HG03196 (cell line): ENCODE data around the gene PARP12.
"Not testable (repeated sequence)": the region's sequence is repeated elsewhere in the genome, so short reads cannot be mapped to it uniquely, and the experiment has no call there.

Source experiments
- ATAC-seq: cut with Tn5 transposase; IDR thresholded peaks from one replicate; pipeline ENCODE4 v1.9.1; 2021; ENCODE audit not compliant: unreplicated experiment

Gene PARP12

GRCh38 chr7:140062528-140063299, at the start of gene PARP12:
Gene PARP12 (minus strand): TSS chr7:140062951. CDS start chr7:140062847, 104 bp downstream.
- ATAC-seq: peak; percentile 94

GRCh38 chr7:140108777-140109176, 46.0 kb upstream of the PARP12 start:
- ATAC-seq: not testable (repeated sequence)

GRCh38 chr7:140096459-140096858, 33.7 kb upstream of the PARP12 start:
- no peak for ATAC-seq

- no peak for ATAC-seq
Measured at GRCh38 chr7:140093375-140093774, 30.6 kb upstream of the PARP12 start.

DNA sequence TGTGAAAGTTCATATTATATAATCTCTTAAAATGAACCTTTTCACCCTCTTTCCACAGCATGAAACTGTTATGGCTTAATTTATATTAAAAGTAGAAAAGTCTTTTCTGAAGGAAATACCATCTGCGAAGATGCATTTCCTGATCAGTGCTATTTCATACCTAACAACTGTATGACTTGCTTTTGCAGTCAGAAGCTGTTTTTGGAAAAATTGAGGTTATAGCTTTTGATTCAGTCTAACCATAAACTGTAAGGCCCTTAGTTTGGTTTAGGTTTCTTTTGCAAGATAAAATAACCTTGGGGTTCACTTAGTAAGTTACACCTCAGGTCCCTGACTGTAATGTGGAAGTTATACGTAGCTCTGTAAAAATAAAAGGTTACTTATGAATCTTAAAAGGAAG, 22.7 kb upstream of the PARP12 start:
- no peak for ATAC-seq

GRCh38 chr7:140084972-140085371, 22.2 kb upstream of the PARP12 start:
- peak; percentile 90 for ATAC-seq

DNA sequence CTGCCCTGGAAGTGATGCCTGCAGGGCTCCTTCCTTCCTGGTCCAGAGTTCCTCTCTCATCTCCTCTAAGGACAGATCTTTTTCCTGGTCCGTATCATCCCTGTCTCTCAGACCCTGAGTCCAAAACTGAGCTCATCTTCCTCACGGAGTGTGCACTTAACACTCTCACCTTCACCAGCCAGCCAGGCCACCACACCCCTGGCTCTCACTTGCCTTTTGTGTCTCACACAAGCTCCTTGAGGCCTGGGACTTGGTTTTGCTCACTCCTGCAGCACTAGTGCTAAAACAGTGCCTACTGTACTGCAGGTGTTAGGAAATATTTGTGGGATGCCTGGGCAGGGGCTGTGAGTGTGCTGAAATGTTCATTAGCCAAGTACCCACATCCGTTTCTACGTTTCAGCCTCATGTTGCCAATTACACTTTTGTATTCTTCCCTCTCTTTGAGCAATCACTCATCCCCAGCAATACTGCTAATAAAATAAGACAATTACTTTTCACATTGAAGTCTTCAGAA, 21.4 kb upstream of the PARP12 start:
- no peak for ATAC-seq

GRCh38 chr7:140082770-140083169, 20.0 kb upstream of the PARP12 start:
- no peak for ATAC-seq

DNA sequence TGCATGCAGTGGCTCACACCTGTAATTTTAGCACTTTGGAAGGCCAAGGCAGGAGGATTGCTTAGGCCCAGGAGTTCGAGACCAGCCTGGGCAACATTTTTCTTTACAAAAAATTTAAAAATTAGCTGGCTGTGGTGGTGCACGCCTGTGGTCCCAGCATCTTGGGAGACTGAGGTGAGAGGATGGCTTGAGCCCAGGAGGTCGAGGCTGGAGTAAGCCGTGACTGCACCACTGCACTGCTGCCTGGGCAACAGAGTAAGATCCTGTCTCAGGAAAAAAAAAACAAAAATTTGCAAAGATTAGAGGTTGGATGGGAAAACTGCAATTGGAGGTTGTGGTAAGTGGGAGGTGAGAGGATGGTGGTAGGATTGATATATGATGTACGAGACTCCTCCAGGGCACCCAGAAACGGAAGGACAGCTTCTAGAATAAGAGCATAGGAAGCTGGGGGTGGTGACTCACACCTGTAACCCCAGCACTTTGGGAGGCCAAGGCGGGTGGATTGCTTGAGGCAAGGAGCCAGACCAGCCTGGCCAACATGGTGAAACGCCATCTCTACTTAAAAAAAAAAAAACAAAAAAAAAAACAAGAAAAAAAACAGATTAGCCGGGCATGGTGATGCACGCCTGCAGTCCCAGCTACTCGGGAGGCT, 19.1 kb upstream of the PARP12 start:
- ATAC-seq: no peak

- ATAC-seq: no peak
Measured at GRCh38 chr7:140080919-140081318, 18.2 kb upstream of the PARP12 start.

DNA sequence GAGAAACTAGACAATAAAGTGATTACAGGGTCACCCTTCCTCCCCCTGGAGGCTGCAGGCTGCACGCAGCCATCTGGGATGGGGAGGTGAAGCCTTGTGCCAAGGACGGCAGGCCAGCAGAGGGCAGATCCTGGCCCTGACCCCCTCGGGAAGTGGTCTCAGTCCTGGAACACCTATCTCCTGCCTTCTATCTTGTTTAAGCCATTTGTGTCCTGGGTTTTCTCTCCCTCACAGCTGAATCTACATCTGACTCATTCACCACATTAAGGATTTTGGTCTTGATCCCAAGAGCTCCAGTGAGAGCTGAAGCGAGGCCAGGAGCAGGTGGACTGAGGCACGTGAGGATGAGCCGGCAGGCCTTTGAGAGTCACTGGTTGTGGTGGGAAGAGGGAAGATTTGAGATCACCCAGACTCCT, 16.4 kb upstream of the PARP12 start:
- ATAC-seq: no peak

- no peak for ATAC-seq
Measured at GRCh38 chr7:140078392-140078791, 15.6 kb upstream of the PARP12 start.

DNA sequence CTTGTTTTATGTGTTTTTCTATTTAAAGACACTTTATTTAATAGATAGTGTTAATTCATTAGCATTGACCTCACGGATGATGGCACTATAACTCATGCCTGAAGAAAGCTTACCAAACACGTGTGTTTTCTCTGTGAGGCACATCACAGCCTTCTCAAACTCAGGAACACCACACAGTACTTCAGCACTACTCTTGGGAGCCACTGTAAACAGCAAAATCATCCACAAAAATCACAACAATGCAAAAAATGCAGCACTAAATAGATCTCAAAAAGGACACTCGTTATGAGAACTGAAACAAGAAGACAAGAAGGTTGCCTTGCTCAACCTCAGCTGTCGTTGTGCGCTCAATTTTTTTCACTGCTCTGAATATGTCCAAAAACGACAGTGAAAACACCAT, 12.0 kb upstream of the PARP12 start:
- no peak for ATAC-seq

DNA sequence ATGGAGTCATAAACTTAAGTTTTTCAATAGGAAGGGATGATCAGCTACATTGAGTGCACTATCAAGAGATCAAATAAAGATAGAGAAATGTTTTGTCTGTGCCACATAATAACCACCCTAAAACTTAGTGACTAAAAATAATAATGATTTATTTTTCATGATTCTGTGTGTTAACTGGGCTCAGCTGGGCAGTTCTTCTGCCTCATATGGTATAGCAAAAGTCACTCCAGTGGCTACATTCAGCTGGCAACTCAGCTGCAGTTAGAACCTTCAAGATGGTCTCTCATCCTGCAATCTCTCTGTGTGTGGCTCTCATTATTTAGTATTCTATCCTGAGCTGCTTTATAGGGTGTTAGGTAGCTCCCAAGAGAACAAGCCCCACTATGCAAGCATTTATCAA, 7.8 kb upstream of the PARP12 start:
- no peak for ATAC-seq

GRCh38 chr7:140069298-140069949, 6.7 kb upstream of the PARP12 start:
- ATAC-seq: no peak

GRCh38 chr7:140068033-140068432, 5.3 kb upstream of the PARP12 start:
- no peak for ATAC-seq

DNA sequence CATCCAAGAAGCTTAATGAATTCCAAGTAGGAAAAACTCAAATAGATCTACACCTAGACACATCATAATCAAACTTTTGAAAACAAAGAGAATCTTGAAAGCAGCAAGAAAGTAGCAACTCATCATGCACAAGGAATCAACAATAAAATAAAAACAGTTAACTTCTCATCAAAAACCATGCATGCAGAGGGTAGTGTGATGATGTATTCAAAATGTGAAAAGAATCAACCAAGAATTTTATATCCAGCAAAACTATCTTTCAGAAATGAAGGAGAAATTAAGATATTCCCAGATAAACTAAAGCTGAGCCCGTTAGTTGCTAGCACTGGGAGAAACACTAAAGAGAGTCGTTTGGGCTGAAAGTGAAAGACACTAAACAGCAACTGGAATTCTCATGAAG, 4.3 kb upstream of the PARP12 start:
- ATAC-seq: no peak

- peak; percentile 32 for ATAC-seq
Measured at GRCh38 chr7:140062118-140062527, 628 bp downstream of the PARP12 start.

DNA sequence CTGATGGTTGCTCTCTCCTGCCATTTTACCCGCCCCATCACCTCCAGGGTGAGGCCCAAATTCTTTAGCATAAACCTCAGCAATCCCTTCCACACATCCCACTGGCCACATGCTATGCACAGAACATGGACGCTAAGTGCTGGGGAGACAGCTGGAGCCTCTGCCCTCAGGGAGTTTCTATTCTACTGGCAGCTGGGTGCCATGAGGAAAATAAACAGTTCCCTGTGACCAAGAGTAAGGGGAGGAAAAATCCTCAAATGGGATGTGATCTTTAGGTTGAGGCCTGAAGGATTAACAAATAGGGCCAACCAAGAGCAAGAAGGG, 1.2 kb downstream of the PARP12 start:
- no peak for ATAC-seq

- ATAC-seq: no peak
Measured at GRCh38 chr7:140060788-140061606, 1.8 kb downstream of the PARP12 start.

- no peak for ATAC-seq
Measured at GRCh38 chr7:140060243-140060630, 2.5 kb downstream of the PARP12 start.
